A673 (cell line): ENCODE data around the gene VPS13D. TPM values are rescaled to one million over a fixed set of nuclear protein-coding genes. Genes with fewer than 3 reads are reported as not detected.

Experiments used
- BruUV-seq: library from RNA; stranded (reverse); fragments of 400-500 nt; replicated peaks from 2 replicates; lab custom pipeline; 2021; lab: Mats Ljungman, UMichigan
- CTCF ChIA-PET: fragments of 300-600 bp; sonication (Branson Sonifier 250); formaldehyde crosslinking; loops from one replicate; lab custom pipeline; 2022; ENCODE audit warnings: antibody characterized with exemption; lab: Charles Lee
- POLR2A ChIA-PET: fragments of 300-600 bp; sonication (Branson Sonifier 250); formaldehyde crosslinking; loops from one replicate; lab custom pipeline; 2022; ENCODE audit warnings: antibody characterized with exemption; ENCODE audit not compliant: low non-redundant PET; lab: Charles Lee
- DNase-seq: peaks from one replicate; pipeline ENCODE4 v3.0.0-alpha.2; 2015; ENCODE audit warnings: low spot score
- H3K27ac ChIP-seq: fragments of 200-600 bp; sonication (generic); 2 replicates; pipeline ENCODE4 v1.5.1; 2016; ENCODE audit warnings: mixed run types, low read depth, mild to moderate bottlenecking, mixed read lengths, antibody characterized with exemption, low read length; ENCODE audit not compliant: poor library complexity, severe bottlenecking
- H3K27me3 ChIP-seq: fragments of 200-600 bp; sonication (generic); replicated peaks from 2 replicates; pipeline ENCODE4 v1.6.1; 2017; ENCODE audit warnings: mixed run types, low read depth, mild to moderate bottlenecking, mixed read lengths, antibody characterized with exemption, low read length; ENCODE audit not compliant: insufficient read depth, poor library complexity
- H3K36me3 ChIP-seq: fragments of 200-600 bp; sonication (generic); 2 replicates; pipeline ENCODE4 v1.6.1; 2016; ENCODE audit warnings: mixed run types, mild to moderate bottlenecking, mixed read lengths, antibody characterized with exemption, low read length; ENCODE audit not compliant: insufficient read depth, poor library complexity, severe bottlenecking
- H3K4me1 ChIP-seq: fragments of 200-600 bp; sonication (generic); 2 replicates; pipeline ENCODE4 v1.6.1; 2017; ENCODE audit warnings: mixed run types, mild to moderate bottlenecking, mixed read lengths, antibody characterized with exemption, low read length; ENCODE audit not compliant: insufficient read depth, poor library complexity, severe bottlenecking
- H3K4me3 ChIP-seq: fragments of 200-600 bp; sonication (generic); 2 replicates; pipeline ENCODE4 v1.5.1; 2016; ENCODE audit warnings: low read depth, mixed run types, mild to moderate bottlenecking, mixed read lengths, low read length; ENCODE audit not compliant: poor library complexity, severe bottlenecking
- H3K9me3 ChIP-seq: fragments of 200-600 bp; sonication (generic); 2 replicates; pipeline ENCODE4 v1.6.1; 2016; ENCODE audit warnings: mixed run types, low read depth, mild to moderate bottlenecking, mixed read lengths, antibody characterized with exemption, low read length; ENCODE audit not compliant: poor library complexity, severe bottlenecking
- EZH2 ChIP-seq: fragments of 200-600 bp; sonication (generic); IDR thresholded peaks from 2 replicates; pipeline ENCODE4 v1.6.1; 2017; ENCODE audit warnings: borderline replicate concordance, low read depth, mild to moderate bottlenecking, mixed read lengths, antibody characterized with exemption, low read length; ENCODE audit not compliant: poor library complexity, severe bottlenecking
- intact Hi-C: fragments of 100-400 bp; cut with micrococcal nuclease; formaldehyde crosslinking; loops from one replicate; pipeline ENCODE4 v1.10.0; 2022; ENCODE audit not compliant: unreplicated experiment
- total RNA-seq: library from RNA; stranded (reverse); gene quantifications from 2 replicates; pipeline ENCODE4 v1.2.3, GENCODE V29; 2021
- TF ChIP-seq, protein P1 (sequence below): fragments of 300-800, 200-600 bp; sonication (generic); conservative IDR thresholded peaks from 2 replicates; pipeline ENCODE4 v1.5.1; 2017; ENCODE audit warnings: low read depth, mild to moderate bottlenecking, antibody characterized with exemption, low read length, moderate library complexity, mixed read lengths

VPS13D gene
- total RNA-seq, 1 experiment from 2014 or later: 32.5 TPM

DNA sequence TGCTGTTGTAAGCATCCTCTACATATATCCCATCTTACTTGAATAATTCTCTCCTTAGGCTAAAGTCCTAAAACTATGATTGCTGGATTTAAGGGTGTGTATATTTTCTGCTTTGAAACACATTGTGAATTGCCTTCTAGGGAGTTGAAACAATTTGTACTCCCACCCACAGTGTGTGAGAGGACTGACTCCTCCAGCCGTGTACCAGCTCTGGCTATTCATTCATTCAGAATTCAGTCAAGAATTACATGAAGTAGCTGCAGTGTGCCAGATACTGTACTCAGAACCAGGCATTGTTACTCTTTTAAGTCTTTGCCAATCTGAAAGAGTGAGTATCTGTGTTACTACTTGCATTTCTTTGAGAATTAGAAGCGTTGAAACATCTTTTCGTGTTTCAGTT, 253.2 kb downstream of the VPS13D start:
- Histone ChIP-seq H3K27me3 (no peaks in the 10 kb centered on the region), H3K27ac (no peak overlapping the region), H3K9me3 (no peaks in the 10 kb centered on the region), H3K4me1 (peaks cover 12% of the 10 kb centered on the region), H3K36me3 (no peaks in the 10 kb centered on the region), H3K4me3 (no peak overlapping the region)
- no peak for DNase-seq
- BruUV-seq: no TSS peak
- POLR2A ChIA-PET: no interaction called here
- intact Hi-C loops: no loop called here
- CTCF ChIA-PET: no interaction called here
- TF ChIP-seq EZH2: no peak

DNA sequence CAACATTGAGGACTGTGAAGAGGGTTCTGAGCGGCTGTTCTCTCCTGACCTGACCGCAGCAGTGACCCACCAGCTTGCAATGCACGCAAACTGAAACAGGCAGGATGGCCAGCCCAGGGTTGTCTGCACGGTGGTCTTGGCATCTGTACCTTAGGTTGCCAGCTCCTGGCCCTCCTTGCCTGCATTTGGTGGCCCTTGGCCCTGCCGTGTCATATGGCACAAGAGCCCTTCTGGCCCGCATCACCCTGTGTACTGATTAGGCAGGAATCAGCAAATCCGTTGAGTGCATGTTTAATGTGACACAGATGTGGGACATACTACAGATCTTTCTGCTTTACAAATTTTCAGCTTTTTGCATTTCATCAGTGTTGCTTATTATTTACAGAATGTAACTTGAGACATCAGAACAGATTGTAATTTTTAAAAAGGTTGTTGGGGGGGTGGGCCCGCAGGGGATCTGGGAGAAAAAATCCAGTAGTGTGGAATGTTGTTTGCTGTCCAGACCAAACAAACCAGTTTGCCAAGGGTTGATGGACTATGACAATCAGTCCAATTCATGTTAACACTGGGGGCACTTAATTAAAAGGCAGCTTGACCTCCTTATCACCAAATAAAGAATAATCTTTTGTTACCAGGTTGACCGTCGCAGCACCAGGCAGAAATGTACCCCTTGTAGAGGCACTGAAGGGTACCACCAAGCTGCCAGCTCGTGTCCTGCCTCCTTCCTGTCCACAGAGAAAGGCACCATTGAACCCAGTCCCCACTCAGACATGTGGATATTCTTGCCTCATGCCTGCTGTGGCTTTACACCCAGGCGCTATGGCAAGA, 255.6 kb downstream of the VPS13D start:
- Histone ChIP-seq H3K4me1 (peaks cover 6% of the 10 kb centered on the region), H3K9me3 (no peaks in the 10 kb centered on the region), H3K27ac (no peak overlapping the region), H3K4me3 (no peak overlapping the region), H3K36me3 (no peaks in the 10 kb centered on the region), H3K27me3 (no peaks in the 10 kb centered on the region)
- no peak for TF ChIP-seq EZH2
- TF ChIP-seq, protein P1, sequence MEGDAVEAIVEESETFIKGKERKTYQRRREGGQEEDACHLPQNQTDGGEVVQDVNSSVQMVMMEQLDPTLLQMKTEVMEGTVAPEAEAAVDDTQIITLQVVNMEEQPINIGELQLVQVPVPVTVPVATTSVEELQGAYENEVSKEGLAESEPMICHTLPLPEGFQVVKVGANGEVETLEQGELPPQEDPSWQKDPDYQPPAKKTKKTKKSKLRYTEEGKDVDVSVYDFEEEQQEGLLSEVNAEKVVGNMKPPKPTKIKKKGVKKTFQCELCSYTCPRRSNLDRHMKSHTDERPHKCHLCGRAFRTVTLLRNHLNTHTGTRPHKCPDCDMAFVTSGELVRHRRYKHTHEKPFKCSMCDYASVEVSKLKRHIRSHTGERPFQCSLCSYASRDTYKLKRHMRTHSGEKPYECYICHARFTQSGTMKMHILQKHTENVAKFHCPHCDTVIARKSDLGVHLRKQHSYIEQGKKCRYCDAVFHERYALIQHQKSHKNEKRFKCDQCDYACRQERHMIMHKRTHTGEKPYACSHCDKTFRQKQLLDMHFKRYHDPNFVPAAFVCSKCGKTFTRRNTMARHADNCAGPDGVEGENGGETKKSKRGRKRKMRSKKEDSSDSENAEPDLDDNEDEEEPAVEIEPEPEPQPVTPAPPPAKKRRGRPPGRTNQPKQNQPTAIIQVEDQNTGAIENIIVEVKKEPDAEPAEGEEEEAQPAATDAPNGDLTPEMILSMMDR: no peak
- intact Hi-C loops: no loop called here
- no peak for DNase-seq
- no TSS peak for BruUV-seq
- ChIA-PET CTCF (no interaction called here), POLR2A (no interaction called here)

DNA sequence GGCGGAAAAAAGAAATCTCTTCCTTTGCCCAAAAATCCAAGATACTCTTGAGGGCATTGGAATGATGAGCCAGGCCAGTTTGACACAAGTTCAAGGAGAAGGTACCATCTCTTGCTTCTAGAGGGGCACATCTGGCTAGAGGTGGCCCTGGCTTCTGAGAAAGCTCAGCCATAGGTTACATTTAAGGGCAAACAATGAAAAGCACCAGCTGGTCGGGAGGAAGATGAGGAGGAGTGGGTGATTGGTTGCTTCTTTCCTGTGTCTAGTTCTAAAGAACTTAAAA, 256.2 kb downstream of the VPS13D start:
- Histone ChIP-seq H3K36me3 (no peaks in the 10 kb centered on the region), H3K27me3 (no peaks in the 10 kb centered on the region), H3K4me3 (no peak overlapping the region), H3K27ac (no peak overlapping the region), H3K9me3 (no peaks in the 10 kb centered on the region), H3K4me1 (peaks cover 2% of the 10 kb centered on the region)
- BruUV-seq: no TSS peak
- DNase-seq: no peak
- CTCF ChIA-PET: no interaction called here
- intact Hi-C loops: no loop called here
- no peak for TF ChIP-seq EZH2
- TF ChIP-seq, protein P1: no peak
- POLR2A ChIA-PET: no interaction called here
